ENCODE data around the gene DCC.

DNA sequence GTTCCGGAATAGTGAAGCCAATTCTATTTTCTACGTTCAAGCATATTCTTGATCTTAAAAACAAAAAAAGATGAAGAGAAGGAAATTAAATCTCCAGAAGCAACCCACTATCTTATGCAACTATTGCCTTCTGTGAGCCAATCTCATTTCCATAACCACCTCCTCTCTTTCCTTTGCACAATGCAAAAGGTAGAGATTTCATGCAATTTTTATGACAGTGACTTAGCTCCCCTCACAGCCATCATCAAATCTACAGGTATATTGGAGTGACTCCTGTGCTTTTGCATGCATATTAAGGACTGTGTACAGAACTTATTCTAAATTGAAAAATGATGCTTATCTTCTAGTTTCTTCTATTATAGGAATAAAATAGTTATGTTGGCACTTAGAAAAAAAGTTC, 191.8 kb downstream of the DCC start:
- TF ChIP-seq, protein P1, sequence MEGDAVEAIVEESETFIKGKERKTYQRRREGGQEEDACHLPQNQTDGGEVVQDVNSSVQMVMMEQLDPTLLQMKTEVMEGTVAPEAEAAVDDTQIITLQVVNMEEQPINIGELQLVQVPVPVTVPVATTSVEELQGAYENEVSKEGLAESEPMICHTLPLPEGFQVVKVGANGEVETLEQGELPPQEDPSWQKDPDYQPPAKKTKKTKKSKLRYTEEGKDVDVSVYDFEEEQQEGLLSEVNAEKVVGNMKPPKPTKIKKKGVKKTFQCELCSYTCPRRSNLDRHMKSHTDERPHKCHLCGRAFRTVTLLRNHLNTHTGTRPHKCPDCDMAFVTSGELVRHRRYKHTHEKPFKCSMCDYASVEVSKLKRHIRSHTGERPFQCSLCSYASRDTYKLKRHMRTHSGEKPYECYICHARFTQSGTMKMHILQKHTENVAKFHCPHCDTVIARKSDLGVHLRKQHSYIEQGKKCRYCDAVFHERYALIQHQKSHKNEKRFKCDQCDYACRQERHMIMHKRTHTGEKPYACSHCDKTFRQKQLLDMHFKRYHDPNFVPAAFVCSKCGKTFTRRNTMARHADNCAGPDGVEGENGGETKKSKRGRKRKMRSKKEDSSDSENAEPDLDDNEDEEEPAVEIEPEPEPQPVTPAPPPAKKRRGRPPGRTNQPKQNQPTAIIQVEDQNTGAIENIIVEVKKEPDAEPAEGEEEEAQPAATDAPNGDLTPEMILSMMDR (IDR thresholded peaks at IDR 0.05 in 8 of 11, conservative IDR thresholded peaks at IDR 0.05 in 3 of 11) = no peak
- no peak for TF ChIP-seq POLR2A (IDR thresholded peaks at IDR 0.05)
- TF ChIP-seq POLR2AphosphoS5 (IDR thresholded peaks at IDR 0.05) = no peak

Data from spleen (tissue), 7 donors.